LNCAP (cell line): Measurements from ENCODE around the gene AADAT.

ENCODE experiments used
- TF ChIP-seq, protein P1 (sequence below): fragments of 450-650 bp; IDR thresholded peaks from 2 replicates; pipeline ENCODE4 v1.5.1; 2017; ENCODE audit warnings: mild to moderate bottlenecking

AADAT gene

DNA sequence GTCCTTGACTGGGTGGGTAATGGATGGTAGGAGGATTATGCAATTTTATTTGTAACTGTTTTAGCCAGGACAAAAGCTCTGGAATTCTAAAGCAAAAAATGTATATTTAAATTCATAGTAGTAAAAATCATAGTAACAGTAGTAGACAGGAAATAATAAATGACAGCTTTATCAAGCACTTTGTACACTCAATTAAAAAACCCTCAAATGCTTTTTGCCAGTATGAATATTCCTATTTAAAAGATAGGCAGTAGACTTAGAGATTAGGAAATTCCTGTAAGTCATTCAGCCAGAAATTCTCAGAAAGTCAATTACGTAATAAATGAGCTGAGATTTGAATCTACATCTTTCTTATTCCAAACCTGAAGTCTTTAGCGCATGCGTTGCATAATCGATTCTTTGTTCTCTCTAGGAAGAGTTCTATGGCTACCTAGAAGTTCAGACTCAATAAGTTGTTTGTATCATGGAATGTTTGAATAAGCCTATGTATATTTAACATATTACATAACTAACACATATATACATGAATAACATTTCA is 2.5 kb downstream of the AADAT start:
- TF ChIP-seq, protein P1, sequence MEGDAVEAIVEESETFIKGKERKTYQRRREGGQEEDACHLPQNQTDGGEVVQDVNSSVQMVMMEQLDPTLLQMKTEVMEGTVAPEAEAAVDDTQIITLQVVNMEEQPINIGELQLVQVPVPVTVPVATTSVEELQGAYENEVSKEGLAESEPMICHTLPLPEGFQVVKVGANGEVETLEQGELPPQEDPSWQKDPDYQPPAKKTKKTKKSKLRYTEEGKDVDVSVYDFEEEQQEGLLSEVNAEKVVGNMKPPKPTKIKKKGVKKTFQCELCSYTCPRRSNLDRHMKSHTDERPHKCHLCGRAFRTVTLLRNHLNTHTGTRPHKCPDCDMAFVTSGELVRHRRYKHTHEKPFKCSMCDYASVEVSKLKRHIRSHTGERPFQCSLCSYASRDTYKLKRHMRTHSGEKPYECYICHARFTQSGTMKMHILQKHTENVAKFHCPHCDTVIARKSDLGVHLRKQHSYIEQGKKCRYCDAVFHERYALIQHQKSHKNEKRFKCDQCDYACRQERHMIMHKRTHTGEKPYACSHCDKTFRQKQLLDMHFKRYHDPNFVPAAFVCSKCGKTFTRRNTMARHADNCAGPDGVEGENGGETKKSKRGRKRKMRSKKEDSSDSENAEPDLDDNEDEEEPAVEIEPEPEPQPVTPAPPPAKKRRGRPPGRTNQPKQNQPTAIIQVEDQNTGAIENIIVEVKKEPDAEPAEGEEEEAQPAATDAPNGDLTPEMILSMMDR: no peak

DNA sequence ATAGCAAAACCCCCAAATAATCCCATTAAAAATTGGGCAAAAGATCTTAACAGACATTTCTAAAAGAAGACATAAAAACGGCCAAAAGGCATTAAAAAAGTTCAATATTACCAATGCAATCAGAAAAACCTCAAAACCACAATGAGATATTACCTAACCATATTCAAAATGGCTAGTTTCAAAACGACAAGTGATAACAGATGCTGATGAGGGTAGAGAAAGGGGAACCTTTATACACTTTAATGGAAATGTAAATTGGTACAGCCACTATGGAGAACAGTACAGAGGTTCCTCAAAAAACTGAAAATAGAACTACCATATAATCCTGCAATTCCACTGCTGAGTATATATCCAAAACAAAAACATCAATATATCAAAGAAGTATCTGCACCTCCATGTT is 6.2 kb downstream of the AADAT start:
- TF ChIP-seq, protein P1: no peak

DNA sequence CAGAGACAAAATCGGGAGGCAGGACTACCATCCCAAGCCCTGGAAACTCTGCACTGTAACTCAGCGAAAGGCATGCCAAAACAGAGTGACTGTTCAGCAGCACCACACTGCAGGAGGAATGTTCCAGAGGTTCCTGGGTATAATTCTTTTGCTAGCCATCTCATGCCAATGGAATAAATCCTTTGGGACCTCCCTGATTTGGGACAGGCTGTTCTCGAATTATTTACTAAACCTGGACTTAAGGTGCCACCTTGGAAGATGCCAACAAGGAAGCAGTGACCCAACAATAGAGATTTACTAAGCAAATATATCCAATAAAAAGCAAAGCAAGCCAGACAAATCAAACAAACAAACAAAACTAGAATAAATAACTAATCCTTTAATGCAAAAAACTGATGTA is 9.3 kb downstream of the AADAT start:
- TF ChIP-seq, protein P1: no peak

DNA sequence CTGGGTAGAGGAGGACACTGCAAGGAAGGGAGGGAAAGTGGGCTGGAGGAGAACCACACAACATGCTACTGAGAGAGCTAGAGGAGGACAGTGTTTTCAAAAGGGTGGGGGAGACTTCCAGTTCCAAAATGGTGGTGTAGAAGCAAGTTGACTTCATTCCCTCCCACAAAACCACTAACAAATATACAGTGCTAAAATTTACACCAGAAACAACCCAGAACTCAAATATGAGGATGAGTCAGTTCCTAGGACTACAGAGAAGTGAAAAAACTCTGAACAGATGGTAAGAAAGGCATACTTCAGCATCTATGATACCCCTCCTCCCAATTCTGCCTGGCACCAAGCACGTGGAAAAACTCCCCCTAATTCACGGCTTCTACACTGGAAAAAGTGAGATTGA is 9.8 kb downstream of the AADAT start:
- TF ChIP-seq, protein P1: no peak

DNA sequence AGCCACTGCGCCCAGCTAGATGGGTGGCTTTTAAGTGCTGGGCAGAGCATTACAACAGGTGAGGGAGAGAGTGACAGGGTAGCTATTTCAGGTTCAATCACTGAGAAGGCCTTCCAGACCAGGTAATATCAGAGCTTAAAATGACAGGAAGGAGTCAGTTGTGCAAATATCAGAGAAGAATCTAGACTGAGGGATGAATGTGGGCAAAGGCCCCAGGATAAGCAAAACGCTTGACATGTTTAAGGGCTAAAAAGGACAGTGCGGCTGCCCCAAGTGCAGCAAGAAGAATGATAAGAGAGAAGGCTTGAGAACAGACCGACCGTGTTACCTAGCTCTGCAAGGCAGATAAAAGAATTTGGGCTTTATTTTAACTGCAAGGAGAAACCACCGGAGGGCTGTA is 18.6 kb downstream of the AADAT start:
- TF ChIP-seq, protein P1: no peak

DNA sequence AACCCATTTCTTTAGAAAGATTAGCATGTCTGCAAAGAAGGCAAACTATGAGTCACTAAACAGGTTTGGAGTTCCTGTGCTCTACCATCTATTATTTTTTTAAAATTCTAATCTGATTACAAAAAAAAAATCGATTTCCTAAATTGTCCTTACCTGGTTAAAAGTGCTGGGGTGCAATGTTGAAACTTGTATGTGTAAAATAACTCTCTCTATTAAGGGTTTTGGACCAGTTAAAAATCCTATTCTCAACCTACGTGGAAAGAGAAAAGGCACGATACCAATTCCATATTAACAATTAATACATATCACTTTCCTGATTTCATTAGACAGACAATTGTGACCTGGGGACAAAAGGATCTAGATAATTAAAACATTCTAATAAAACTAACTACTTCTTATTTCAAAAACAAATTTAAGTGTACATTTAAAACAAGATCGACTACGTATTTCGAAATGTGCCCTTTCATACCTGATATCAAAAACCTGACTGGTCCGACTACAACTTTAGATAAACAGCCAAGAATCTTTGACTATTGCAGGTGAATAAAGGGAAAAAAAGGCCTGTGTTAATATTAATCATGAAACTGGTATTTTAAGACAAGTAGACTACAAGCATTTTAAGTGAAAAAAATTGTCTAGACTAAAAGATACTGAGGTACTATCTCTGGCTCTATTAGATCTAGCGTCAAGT is 21.2 kb downstream of the AADAT start:
- TF ChIP-seq, protein P1: no peak

DNA sequence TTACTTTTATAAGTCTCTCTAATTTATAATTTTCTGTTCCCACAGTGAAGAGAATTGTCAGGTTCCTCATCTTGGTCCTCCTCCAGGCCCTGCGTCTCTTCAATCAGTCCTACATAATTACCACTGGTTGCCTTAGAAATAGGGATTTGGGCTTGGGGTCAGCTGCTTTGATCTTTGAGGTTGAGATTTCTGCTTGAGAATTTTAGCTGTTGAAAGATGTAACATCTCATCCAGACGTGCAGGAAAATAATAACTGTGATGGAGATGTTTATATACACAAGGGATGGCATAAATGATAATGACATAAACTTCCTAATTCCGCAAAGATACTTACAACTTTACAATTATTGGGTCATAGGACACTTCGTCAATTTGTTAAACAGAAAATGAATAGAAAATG is 30.3 kb downstream of the AADAT start:
- TF ChIP-seq, protein P1: no peak
